Left ventricle myocardium inferior (tissue), 1 donor: ENCODE results near the gene ASTN2. TPM values are rescaled to one million over a fixed set of nuclear protein-coding genes. Genes with fewer than 3 reads are reported as not detected.

ENCODE experiments used
- DNase-seq: peaks from one replicate; pipeline ENCODE4 v3.0.0-alpha.2; 2020
- H3K27ac ChIP-seq: fragments of 200-600 bp; replicated peaks from 2 replicates; pipeline ENCODE4 v1.8.0; 2021
- H3K27me3 ChIP-seq: fragments of 200-600 bp; 2 replicates; pipeline ENCODE4 v1.8.0; 2021; ENCODE audit warnings: low read depth
- H3K36me3 ChIP-seq: fragments of 200-600 bp; 2 replicates; pipeline ENCODE4 v1.8.0; 2021
- H3K4me1 ChIP-seq: fragments of 200-600 bp; 2 replicates; pipeline ENCODE4 v1.8.0; 2021
- H3K4me3 ChIP-seq: fragments of 200-600 bp; 2 replicates; pipeline ENCODE4 v1.8.0; 2021; ENCODE audit warnings: mild to moderate bottlenecking, moderate library complexity
- H3K9me3 ChIP-seq: fragments of 200-600 bp; replicated peaks from 2 replicates; pipeline ENCODE4 v1.8.0; 2021
- CTCF ChIP-seq: fragments of 200-600 bp; IDR thresholded peaks from 2 replicates; pipeline ENCODE4 v1.8.0; 2021; ENCODE audit warnings: antibody characterized with exemption, mild to moderate bottlenecking, borderline replicate concordance
- intact Hi-C: fragments of 100-400 bp; cut with micrococcal nuclease; formaldehyde crosslinking; loops from one replicate; pipeline ENCODE4 v1.11.0; 2022
- total RNA-seq: library from RNA; stranded (reverse); fragmentation: NEBNext Ultra II Directional; extraction: Animal tissue kit (Norgen Biotek cat#: 25700); gene quantifications from one replicate; pipeline ENCODE4 v1.2.1, GENCODE V29; 2021
- donor health status: DM: no; HTN: yes; CAD: no; lungs with severe emphysema.

The ASTN2 gene
- total RNA-seq, 1 donor from 2014 or later, result 6.1 TPM

- TF ChIP-seq CTCF, result no peak
- H3K27ac ChIP-seq, result no peak overlapping the region
These were observed 333.1 kb downstream of the ASTN2 start for GRCh38 chr9:117081641-117082317.

GRCh38 chr9:117080765-117081390, 334.0 kb downstream of the ASTN2 start:
- intact Hi-C loops, result no loop called here
- Histone ChIP-seq H3K4me1 (no peaks in the 10 kb centered on the region), H3K9me3 (no peaks in the 10 kb centered on the region), H3K27me3 (no peaks in the 10 kb centered on the region), H3K36me3 (no peaks in the 10 kb centered on the region), H3K4me3 (no peak overlapping the region), H3K27ac (no peak overlapping the region)
- no peak for TF ChIP-seq CTCF
- no peak for DNase-seq

More at GRCh38 chr9:117081641-117082317, 333.1 kb downstream of the ASTN2 start:
- no peak for DNase-seq
- Histone ChIP-seq H3K36me3 (no peaks in the 10 kb centered on the region), H3K27me3 (no peaks in the 10 kb centered on the region), H3K4me1 (no peaks in the 10 kb centered on the region), H3K9me3 (no peaks in the 10 kb centered on the region), H3K4me3 (no peak overlapping the region)
- intact Hi-C loops, result no loop called here

- Histone ChIP-seq H3K36me3 (no peaks in the 10 kb centered on the region), H3K27ac (no peak overlapping the region), H3K4me1 (no peaks in the 10 kb centered on the region), H3K4me3 (no peak overlapping the region), H3K9me3 (no peaks in the 10 kb centered on the region), H3K27me3 (peaks cover 16% of the 10 kb centered on the region)
- TF ChIP-seq CTCF, result no peak
- intact Hi-C loops, result no loop called here
- no peak for DNase-seq
These were observed 338.1 kb downstream of the ASTN2 start for GRCh38 chr9:117076571-117077290.

- no peaks in the 10 kb centered on the region for H3K36me3 ChIP-seq
- no peak for DNase-seq
- no peaks in the 10 kb centered on the region for H3K4me1 ChIP-seq
- peaks cover 16% of the 10 kb centered on the region for H3K27me3 ChIP-seq
- no peak overlapping the region for H3K27ac ChIP-seq
- intact Hi-C loops, result no loop called here
- H3K9me3 ChIP-seq, result no peaks in the 10 kb centered on the region
- TF ChIP-seq CTCF, result no peak
- H3K4me3 ChIP-seq, result no peak overlapping the region
These were observed 339.2 kb downstream of the ASTN2 start for GRCh38 chr9:117075636-117076035.

- Histone ChIP-seq H3K27me3 (peaks cover 16% of the 10 kb centered on the region), H3K4me3 (no peak overlapping the region), H3K4me1 (no peaks in the 10 kb centered on the region), H3K27ac (no peak overlapping the region), H3K9me3 (no peaks in the 10 kb centered on the region), H3K36me3 (no peaks in the 10 kb centered on the region)
- no peak for TF ChIP-seq CTCF
- DNase-seq, result no peak
- intact Hi-C loops, result no loop called here
These were observed 339.9 kb downstream of the ASTN2 start for GRCh38 chr9:117074784-117075520.
